ENCODE measurements around the gene APOL5.
"Not testable (repeated sequence)": the region's sequence is repeated elsewhere in the genome, so short reads cannot be mapped to it uniquely, and the experiment has no call there.

APOL5 gene

GRCh38 chr22:35717572-35717971, at the start of gene APOL5:
Gene APOL5 (plus strand): TSS chr22:35717872. CDS start chr22:35717872, 0 bp downstream.
- TF ChIP-seq CTCF (IDR thresholded peaks at IDR 0.05; ENCODE audit: extremely low read depth, missing control alignments), result no peak
- no peak for DNase-seq (ENCODE audit: low spot score)

GRCh38 chr22:35674335-35674734, 43.3 kb upstream of the APOL5 start:
- DNase-seq (ENCODE audit: low spot score), result no peak
- no peak for TF ChIP-seq CTCF (IDR thresholded peaks at IDR 0.05; ENCODE audit: extremely low read depth, missing control alignments)

GRCh38 chr22:35676065-35676464, 41.6 kb upstream of the APOL5 start:
- not testable (repeated sequence) for DNase-seq (ENCODE audit: low spot score)

GRCh38 chr22:35677460-35678187, 40.0 kb upstream of the APOL5 start:
- no peak for TF ChIP-seq CTCF (IDR thresholded peaks at IDR 0.05; ENCODE audit: extremely low read depth, missing control alignments)
- DNase-seq (ENCODE audit: low spot score), result no peak

GRCh38 chr22:35678836-35679235, 38.8 kb upstream of the APOL5 start:
- no peak for TF ChIP-seq CTCF (IDR thresholded peaks at IDR 0.05; ENCODE audit: extremely low read depth, missing control alignments)
- DNase-seq (ENCODE audit: low spot score), result no peak

- not testable (repeated sequence) for DNase-seq (ENCODE audit: low spot score)
Measured at GRCh38 chr22:35679492-35679891, 38.2 kb upstream of the APOL5 start.

GRCh38 chr22:35681454-35682052, 36.1 kb upstream of the APOL5 start:
- no peak for DNase-seq (ENCODE audit: low spot score)
- TF ChIP-seq CTCF (IDR thresholded peaks at IDR 0.05; ENCODE audit: extremely low read depth, missing control alignments), result no peak

- no peak for DNase-seq (ENCODE audit: low spot score)
- TF ChIP-seq CTCF (IDR thresholded peaks at IDR 0.05; ENCODE audit: extremely low read depth, missing control alignments), result no peak
Measured at GRCh38 chr22:35683560-35683959, 34.1 kb upstream of the APOL5 start.
